ENCODE data around the gene CACNA1H. TPM values are rescaled to one million over a fixed set of nuclear protein-coding genes. Genes with fewer than 3 reads are reported as not detected.

The CACNA1H gene
- total RNA-seq, 4 donors from 2014 or later = 225 to 361 (median 259) TPM

DNA sequence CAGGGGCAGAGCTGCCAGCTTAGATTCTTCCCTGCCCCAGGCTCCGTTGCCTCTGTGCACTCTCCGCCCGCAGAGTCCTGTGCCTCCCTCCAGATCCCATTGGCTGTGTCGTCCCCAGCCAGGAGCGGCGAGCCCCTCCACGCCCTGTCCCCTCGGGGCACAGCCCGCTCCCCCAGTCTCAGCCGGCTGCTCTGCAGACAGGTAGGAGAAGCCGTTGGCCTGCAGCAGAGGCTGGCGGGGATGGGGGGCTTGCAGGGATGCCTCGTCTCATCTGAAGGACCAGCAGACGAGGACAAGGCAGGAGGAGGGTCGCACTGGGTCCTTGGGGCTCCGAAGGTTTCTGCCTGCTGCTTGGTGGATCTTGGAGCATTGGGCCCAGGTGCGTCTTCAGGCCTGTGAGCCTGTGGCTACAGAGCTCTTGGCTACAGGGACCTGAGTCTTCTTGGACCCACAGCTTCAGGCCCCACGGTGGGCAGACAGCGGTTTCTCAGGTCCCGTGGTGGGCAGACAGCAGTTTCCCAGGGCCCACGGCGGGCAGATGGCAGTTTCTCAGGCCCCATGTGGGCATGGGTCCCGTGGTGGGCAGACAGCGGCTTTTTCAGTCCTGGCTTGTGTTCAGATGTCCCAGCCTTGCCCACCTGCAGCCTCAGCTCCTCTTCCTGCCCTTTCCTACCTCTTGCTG, 66.2 kb downstream of the CACNA1H start:
- H3K4me3 ChIP-seq = no peak overlapping the region
- H3K4me1 ChIP-seq = peaks cover 0 to 12% (median 5%) of the 10 kb centered on the region in 4 donors
- no peaks in the 10 kb centered on the region for H3K9me3 ChIP-seq
- no peaks in the 10 kb centered on the region for H3K27me3 ChIP-seq
- TF ChIP-seq POLR2A (IDR thresholded peaks at IDR 0.05; ENCODE audit: low read depth) (no peak), EP300 (IDR thresholded peaks at IDR 0.05) (no peak), POLR2AphosphoS5 (IDR thresholded peaks at IDR 0.05) (no peak)
- TF ChIP-seq, protein P1, sequence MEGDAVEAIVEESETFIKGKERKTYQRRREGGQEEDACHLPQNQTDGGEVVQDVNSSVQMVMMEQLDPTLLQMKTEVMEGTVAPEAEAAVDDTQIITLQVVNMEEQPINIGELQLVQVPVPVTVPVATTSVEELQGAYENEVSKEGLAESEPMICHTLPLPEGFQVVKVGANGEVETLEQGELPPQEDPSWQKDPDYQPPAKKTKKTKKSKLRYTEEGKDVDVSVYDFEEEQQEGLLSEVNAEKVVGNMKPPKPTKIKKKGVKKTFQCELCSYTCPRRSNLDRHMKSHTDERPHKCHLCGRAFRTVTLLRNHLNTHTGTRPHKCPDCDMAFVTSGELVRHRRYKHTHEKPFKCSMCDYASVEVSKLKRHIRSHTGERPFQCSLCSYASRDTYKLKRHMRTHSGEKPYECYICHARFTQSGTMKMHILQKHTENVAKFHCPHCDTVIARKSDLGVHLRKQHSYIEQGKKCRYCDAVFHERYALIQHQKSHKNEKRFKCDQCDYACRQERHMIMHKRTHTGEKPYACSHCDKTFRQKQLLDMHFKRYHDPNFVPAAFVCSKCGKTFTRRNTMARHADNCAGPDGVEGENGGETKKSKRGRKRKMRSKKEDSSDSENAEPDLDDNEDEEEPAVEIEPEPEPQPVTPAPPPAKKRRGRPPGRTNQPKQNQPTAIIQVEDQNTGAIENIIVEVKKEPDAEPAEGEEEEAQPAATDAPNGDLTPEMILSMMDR (IDR thresholded peaks at IDR 0.05) = no peak
- WGBS = 83% methylated on average over 10 of the region's 24 CpGs
- intact Hi-C loops (cut with DNase I) = no loop called here
- DNase-seq (ENCODE audit: extremely low spot score) = no peak
- H3K36me3 ChIP-seq = peaks cover 0 to 85% (median 69%) of the 10 kb centered on the region in 4 donors
- no peak overlapping the region for H3K27ac ChIP-seq (replicated peaks in 1 of 4)

DNA sequence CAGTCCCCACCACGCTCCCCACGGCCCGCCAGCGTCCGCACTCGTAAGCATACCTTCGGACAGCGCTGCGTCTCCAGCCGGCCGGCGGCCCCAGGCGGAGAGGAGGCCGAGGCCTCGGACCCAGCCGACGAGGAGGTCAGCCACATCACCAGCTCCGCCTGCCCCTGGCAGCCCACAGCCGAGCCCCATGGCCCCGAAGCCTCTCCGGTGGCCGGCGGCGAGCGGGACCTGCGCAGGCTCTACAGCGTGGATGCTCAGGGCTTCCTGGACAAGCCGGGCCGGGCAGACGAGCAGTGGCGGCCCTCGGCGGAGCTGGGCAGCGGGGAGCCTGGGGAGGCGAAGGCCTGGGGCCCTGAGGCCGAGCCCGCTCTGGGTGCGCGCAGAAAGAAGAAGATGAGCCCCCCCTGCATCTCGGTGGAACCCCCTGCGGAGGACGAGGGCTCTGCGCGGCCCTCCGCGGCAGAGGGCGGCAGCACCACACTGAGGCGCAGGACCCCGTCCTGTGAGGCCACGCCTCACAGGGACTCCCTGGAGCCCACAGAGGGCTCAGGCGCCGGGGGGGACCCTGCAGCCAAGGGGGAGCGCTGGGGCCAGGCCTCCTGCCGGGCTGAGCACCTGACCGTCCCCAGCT, 67.3 kb downstream of the CACNA1H start:
- intact Hi-C loops (cut with DNase I) = no loop called here
- Histone ChIP-seq H3K4me1 (peaks cover 0 to 16% (median 10%) of the 10 kb centered on the region in 4 donors), H3K27ac (replicated peaks in 1 of 4) (peak overlapping the region in 1 of 4 donors; percentile 20), H3K36me3 (peaks cover 0 to 74% (median 58%) of the 10 kb centered on the region in 4 donors), H3K9me3 (no peaks in the 10 kb centered on the region), H3K4me3 (no peak overlapping the region), H3K27me3 (no peaks in the 10 kb centered on the region)
- TF ChIP-seq, protein P1 (IDR thresholded peaks at IDR 0.05) = no peak
- TF ChIP-seq EP300 (IDR thresholded peaks at IDR 0.05) (no peak), POLR2AphosphoS5 (IDR thresholded peaks at IDR 0.05) (no peak), POLR2A (IDR thresholded peaks at IDR 0.05; ENCODE audit: low read depth) (no peak)
- no peak for DNase-seq (ENCODE audit: extremely low spot score)
- WGBS = 89% methylated on average over 9 of the region's 55 CpGs

DNA sequence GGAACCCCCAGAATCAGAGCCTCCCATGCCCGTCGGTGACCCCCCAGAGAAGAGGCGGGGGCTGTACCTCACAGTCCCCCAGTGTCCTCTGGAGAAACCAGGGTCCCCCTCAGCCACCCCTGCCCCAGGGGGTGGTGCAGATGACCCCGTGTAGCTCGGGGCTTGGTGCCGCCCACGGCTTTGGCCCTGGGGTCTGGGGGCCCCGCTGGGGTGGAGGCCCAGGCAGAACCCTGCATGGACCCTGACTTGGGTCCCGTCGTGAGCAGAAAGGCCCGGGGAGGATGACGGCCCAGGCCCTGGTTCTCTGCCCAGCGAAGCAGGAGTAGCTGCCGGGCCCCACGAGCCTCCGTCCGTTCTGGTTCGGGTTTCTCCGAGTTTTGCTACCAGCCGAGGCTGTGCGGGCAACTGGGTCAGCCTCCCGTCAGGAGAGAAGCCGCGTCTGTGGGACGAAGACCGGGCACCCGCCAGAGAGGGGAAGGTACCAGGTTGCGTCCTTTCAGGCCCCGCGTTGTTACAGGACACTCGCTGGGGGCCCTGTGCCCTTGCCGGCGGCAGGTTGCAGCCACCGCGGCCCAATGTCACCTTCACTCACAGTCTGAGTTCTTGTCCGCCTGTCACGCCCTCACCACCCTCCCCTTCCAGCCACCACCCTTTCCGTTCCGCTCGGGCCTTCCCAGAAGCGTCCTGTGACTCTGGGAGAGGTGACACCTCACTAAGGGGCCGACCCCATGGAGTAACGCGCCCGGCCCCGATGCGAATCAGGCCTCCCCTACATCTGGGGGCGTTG, 68.1 kb downstream of the CACNA1H start:
- H3K27me3 ChIP-seq = no peaks in the 10 kb centered on the region
- no peak for DNase-seq (ENCODE audit: extremely low spot score)
- H3K4me1 ChIP-seq = peaks cover 0 to 24% (median 18%) of the 10 kb centered on the region in 4 donors

DNA sequence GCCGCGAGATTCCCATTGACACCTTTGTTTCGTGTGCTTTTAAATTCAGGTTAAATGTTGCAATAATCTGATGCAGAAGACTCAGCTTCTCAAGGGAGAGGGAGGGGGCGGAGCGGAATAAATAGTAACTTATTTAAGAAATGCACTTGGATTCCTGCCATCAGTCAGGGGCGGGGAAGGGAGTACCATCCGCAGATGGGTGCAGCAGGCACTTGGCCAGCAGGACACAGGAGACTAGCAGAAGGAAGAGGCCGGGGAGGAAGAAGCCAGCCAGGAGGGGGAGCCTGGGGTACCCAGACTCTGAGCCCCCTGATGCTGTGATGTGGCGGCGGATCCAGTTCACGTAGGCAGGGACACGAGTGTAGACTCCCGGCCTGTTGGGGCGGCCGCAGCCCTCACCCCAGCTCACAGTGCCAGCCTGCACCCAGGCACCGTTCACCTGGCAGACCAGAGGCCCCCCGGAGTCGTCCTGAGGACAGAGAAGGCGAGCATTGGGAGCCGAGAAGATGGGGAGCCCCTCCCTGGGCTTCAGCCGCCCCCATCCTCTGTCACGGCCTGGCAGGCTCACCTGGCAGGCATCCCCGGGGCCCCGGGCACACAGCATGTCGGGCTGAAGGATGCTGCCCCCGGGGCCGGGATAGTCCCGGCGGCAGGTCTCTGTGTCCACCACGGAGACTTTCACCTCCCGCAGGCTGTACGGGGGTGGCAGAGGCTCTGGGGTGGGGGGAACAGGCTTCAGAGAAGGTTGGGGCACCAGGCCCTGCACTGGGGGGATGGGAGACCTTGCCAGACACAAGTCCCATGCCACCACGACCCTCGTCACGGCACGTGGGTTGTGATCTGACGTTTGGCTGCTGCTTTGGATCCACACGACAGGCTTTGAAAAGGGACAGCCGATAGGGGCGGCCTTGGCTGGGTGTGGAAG, 69.0 kb downstream of the CACNA1H start:
- Histone ChIP-seq H3K4me1 (peaks cover 0 to 30% (median 25%) of the 10 kb centered on the region in 4 donors), H3K27me3 (no peaks in the 10 kb centered on the region), H3K9me3 (no peaks in the 10 kb centered on the region), H3K27ac (replicated peaks in 1 of 4) (peak overlapping the region in 3 of 4 donors; percentile 14 to 39 (median 31)), H3K36me3 (peaks cover 0 to 57% (median 43%) of the 10 kb centered on the region in 4 donors), H3K4me3 (no peak overlapping the region)
- TF ChIP-seq, protein P1 (IDR thresholded peaks at IDR 0.05) = no peak
- peak in 1 of 2 donors; percentile 18 for TF ChIP-seq POLR2AphosphoS5 (IDR thresholded peaks at IDR 0.05)
- no peak for TF ChIP-seq EP300 (IDR thresholded peaks at IDR 0.05)
- TF ChIP-seq POLR2A (IDR thresholded peaks at IDR 0.05; ENCODE audit: low read depth) = no peak
- intact Hi-C loops (cut with DNase I) = no loop called here
- no peak for DNase-seq (ENCODE audit: extremely low spot score)
- 67% methylated on average over 33 of the region's 40 CpGs for WGBS

More for the DNA sequence above, 68.1 kb downstream of the CACNA1H start:
- H3K27ac ChIP-seq (replicated peaks in 1 of 4) = peak overlapping the region; percentile 11 to 39 (median 23)
- no peaks in the 10 kb centered on the region for H3K9me3 ChIP-seq
- 78% methylated on average over 30 of the region's 48 CpGs for WGBS
- peaks cover 0 to 66% (median 50%) of the 10 kb centered on the region in 4 donors for H3K36me3 ChIP-seq
- H3K4me3 ChIP-seq = no peak overlapping the region
- TF ChIP-seq POLR2AphosphoS5 (IDR thresholded peaks at IDR 0.05) = peak in 1 of 2 donors; percentile 18
- no peak for TF ChIP-seq EP300 (IDR thresholded peaks at IDR 0.05)
- intact Hi-C loops (cut with DNase I) = no loop called here
